Measurements from ENCODE around the gene SLC22A2.

SLC22A2 gene

DNA sequence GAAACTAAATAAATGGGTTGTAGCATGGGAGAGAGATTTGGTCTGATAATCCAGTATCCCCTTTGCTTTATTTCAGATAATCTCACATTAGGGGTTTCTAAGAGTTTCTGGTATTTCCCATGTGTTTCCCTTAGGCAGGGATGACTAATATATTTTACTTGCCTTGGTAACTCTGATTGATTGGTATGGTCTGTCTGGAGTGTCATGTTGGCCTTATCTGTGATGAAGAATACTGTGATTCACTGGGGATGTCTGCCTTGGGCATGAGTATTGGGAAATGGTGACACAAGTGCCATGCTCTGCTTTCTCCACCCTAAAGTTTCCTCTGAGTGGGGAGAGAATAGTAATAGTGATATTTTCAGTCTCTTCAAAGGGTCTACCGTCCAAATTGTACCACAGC lies 10.1 kb downstream of the SLC22A2 start:
- H3K4me2 ChIP-seq (ENCODE audit: low read depth, low read length, poor library complexity, severe bottlenecking) = no peak overlapping the region
- no peaks in the 10 kb centered on the region for H3K4me1 ChIP-seq (ENCODE audit: insufficient read depth, low read length, poor library complexity, severe bottlenecking)
- H3K36me3 ChIP-seq (ENCODE audit: insufficient read depth, low read length) = no peaks in the 10 kb centered on the region
- no peak overlapping the region for H2AFZ ChIP-seq (ENCODE audit: low read length)
- no peak overlapping the region for H3K4me3 ChIP-seq (ENCODE audit: low read length, poor library complexity, severe bottlenecking)
- no peaks in the 10 kb centered on the region for H3F3A ChIP-seq (ENCODE audit: low read depth)
- no peaks in the 10 kb centered on the region for H3K9me3 ChIP-seq (ENCODE audit: insufficient read depth, low read depth, low read length)
- no peaks in the 10 kb centered on the region for H4K20me1 ChIP-seq (ENCODE audit: insufficient read depth, low read length, poor library complexity, severe bottlenecking)
- H3K9ac ChIP-seq (ENCODE audit: low read depth, low read length, poor library complexity, severe bottlenecking) = no peak overlapping the region
- H3K9me2 ChIP-seq (replicated peaks; ENCODE audit: low read depth, low read length) = no peaks in the 10 kb centered on the region; the same call in 1 of the 2 replicates
- no peaks in the 10 kb centered on the region for H3K79me2 ChIP-seq (ENCODE audit: insufficient read depth, low read length)
- TF ChIP-seq EZH2phosphoT487 (IDR thresholded peaks at IDR 0.05; ENCODE audit: borderline replicate concordance) = no peak
- TF ChIP-seq, protein P1, sequence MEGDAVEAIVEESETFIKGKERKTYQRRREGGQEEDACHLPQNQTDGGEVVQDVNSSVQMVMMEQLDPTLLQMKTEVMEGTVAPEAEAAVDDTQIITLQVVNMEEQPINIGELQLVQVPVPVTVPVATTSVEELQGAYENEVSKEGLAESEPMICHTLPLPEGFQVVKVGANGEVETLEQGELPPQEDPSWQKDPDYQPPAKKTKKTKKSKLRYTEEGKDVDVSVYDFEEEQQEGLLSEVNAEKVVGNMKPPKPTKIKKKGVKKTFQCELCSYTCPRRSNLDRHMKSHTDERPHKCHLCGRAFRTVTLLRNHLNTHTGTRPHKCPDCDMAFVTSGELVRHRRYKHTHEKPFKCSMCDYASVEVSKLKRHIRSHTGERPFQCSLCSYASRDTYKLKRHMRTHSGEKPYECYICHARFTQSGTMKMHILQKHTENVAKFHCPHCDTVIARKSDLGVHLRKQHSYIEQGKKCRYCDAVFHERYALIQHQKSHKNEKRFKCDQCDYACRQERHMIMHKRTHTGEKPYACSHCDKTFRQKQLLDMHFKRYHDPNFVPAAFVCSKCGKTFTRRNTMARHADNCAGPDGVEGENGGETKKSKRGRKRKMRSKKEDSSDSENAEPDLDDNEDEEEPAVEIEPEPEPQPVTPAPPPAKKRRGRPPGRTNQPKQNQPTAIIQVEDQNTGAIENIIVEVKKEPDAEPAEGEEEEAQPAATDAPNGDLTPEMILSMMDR (conservative IDR thresholded peaks at IDR 0.05; ENCODE audit: low read length) = no peak
- H3K27me3 ChIP-seq (ENCODE audit: insufficient read depth, low read length, poor library complexity, severe bottlenecking) = no peaks in the 10 kb centered on the region

DNA sequence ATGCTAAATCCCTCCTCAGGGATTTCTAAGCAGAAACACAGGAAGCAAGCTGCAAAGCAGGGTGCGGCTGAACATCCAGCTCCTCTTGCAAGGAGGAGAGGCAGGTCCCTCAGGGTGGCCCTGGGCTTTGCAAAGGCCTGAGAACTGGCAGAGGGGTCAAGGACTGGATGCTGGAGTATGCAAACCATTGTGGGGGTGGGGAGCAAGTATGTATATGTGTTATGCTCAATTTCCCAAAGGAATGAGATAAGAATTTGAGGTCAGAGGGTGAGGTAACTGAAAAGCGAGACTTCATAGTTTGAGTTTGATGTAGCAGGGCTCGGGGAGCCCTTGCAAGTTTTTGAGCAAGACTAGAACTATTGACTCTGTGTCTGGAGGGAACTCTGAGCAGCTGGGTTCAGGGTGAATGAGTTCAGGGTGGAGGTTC lies 11.2 kb downstream of the SLC22A2 start:
- TF ChIP-seq, protein P1 (conservative IDR thresholded peaks at IDR 0.05; ENCODE audit: low read length) = no peak

DNA sequence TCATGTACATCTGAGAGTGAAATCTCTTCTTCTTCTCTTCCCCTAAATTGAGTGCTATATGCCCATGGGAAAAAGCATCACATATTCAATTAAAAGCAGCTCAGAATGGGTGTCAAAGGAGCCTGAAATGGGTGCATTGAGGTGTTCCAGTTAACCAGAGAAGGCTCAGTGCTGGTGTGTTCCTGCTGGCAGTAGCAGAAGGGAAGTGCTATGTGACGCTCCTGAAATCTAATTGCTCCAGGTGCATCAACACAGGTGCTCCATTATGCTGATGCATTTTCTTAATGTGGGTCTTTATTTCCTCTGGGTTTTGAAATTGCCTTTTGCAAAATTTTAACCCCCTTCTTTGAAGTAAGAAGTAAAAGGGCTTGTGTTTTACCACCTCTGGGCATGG lies 17.9 kb downstream of the SLC22A2 start:
- no peak overlapping the region for H2AFZ ChIP-seq (ENCODE audit: low read length)
- H4K20me1 ChIP-seq (ENCODE audit: insufficient read depth, low read length, poor library complexity, severe bottlenecking) = no peaks in the 10 kb centered on the region
- H3K79me2 ChIP-seq (ENCODE audit: insufficient read depth, low read length) = no peaks in the 10 kb centered on the region
- no peaks in the 10 kb centered on the region for H3F3A ChIP-seq (ENCODE audit: low read depth)
- TF ChIP-seq, protein P1 (conservative IDR thresholded peaks at IDR 0.05; ENCODE audit: low read length) = no peak
- no peak overlapping the region for H3K4me2 ChIP-seq (ENCODE audit: low read depth, low read length, poor library complexity, severe bottlenecking)
- H3K27me3 ChIP-seq (ENCODE audit: insufficient read depth, low read length, poor library complexity, severe bottlenecking) = no peaks in the 10 kb centered on the region
- no peaks in the 10 kb centered on the region for H3K36me3 ChIP-seq (ENCODE audit: insufficient read depth, low read length)
- H3K4me3 ChIP-seq (ENCODE audit: low read length, poor library complexity, severe bottlenecking) = no peak overlapping the region
- H3K9me3 ChIP-seq (ENCODE audit: insufficient read depth, low read depth, low read length) = no peaks in the 10 kb centered on the region
- no peak overlapping the region for H3K9ac ChIP-seq (ENCODE audit: low read depth, low read length, poor library complexity, severe bottlenecking)
- no peaks in the 10 kb centered on the region for H3K4me1 ChIP-seq (ENCODE audit: insufficient read depth, low read length, poor library complexity, severe bottlenecking)
- H3K9me2 ChIP-seq (replicated peaks; ENCODE audit: low read depth, low read length) = no peaks in the 10 kb centered on the region; the same call in 1 of the 2 replicates

More for the DNA sequence above, 11.2 kb downstream of the SLC22A2 start:
- no peaks in the 10 kb centered on the region for H3K36me3 ChIP-seq (ENCODE audit: insufficient read depth, low read length)
- no peaks in the 10 kb centered on the region; the same call in 1 of the 2 replicates for H3K9me2 ChIP-seq (replicated peaks; ENCODE audit: low read depth, low read length)
- no peak overlapping the region for H3K9ac ChIP-seq (ENCODE audit: low read depth, low read length, poor library complexity, severe bottlenecking)
- no peak overlapping the region for H3K4me3 ChIP-seq (ENCODE audit: low read length, poor library complexity, severe bottlenecking)
- H3K79me2 ChIP-seq (ENCODE audit: insufficient read depth, low read length) = no peaks in the 10 kb centered on the region
- no peaks in the 10 kb centered on the region for H3K9me3 ChIP-seq (ENCODE audit: insufficient read depth, low read depth, low read length)
- no peak overlapping the region for H3K4me2 ChIP-seq (ENCODE audit: low read depth, low read length, poor library complexity, severe bottlenecking)
- H3F3A ChIP-seq (ENCODE audit: low read depth) = no peaks in the 10 kb centered on the region
- no peaks in the 10 kb centered on the region for H3K4me1 ChIP-seq (ENCODE audit: insufficient read depth, low read length, poor library complexity, severe bottlenecking)
- no peaks in the 10 kb centered on the region for H3K27me3 ChIP-seq (ENCODE audit: insufficient read depth, low read length, poor library complexity, severe bottlenecking)
- H4K20me1 ChIP-seq (ENCODE audit: insufficient read depth, low read length, poor library complexity, severe bottlenecking) = no peaks in the 10 kb centered on the region
- H2AFZ ChIP-seq (ENCODE audit: low read length) = no peak overlapping the region

Measured in Loucy (cell line).